K562 (cell line): Measurements from ENCODE around the gene RGS9BP. TPM values are rescaled to one million over a fixed set of nuclear protein-coding genes. Genes with fewer than 3 reads are reported as not detected.
"Not testable (repeated sequence)": the region's sequence is repeated elsewhere in the genome, so short reads cannot be mapped to it uniquely, and the experiment has no call there.

Experiments
- CBX1 ChIP-seq: sonication (generic); IDR thresholded peaks from 2 replicates; pipeline ENCODE4 v1.6.1; 2016; ENCODE audit warnings: antibody characterized with exemption, low read depth, mild to moderate bottlenecking
- FOS ChIP-seq: IDR thresholded peaks from 3 replicates; pipeline ENCODE4 v1.6.1; 2011; ENCODE audit not compliant: insufficient read length; ENCODE audit errors: extremely low read depth
- GTF2F1 ChIP-seq: IDR thresholded peaks from 2 replicates; pipeline ENCODE4 v1.6.1; 2011; ENCODE audit warnings: low read depth, low read length, improper control_type of control experiment
- KDM1A ChIP-seq, 2 experiments: fragments of 450-650 bp; IDR thresholded peaks; 2 replicates each; pipeline ENCODE4 v1.6.1; 2016; ENCODE audit warnings: mild to moderate bottlenecking in 2 of 2
- KDM5B ChIP-seq: fragments of 200-600 bp; sonication (generic); IDR thresholded peaks from 2 replicates; pipeline ENCODE4 v1.6.1; 2012; ENCODE audit warnings: low read depth, mild to moderate bottlenecking, moderate library complexity, low read length, control low read depth, inconsistent platforms; ENCODE audit not compliant: insufficient replicate concordance
- MBD2 ChIP-seq: sonication (generic); IDR thresholded peaks from 2 replicates; pipeline ENCODE4 v1.6.1; 2016; ENCODE audit warnings: low read depth, borderline replicate concordance
- NCOR1 ChIP-seq: fragments of 450-650 bp; IDR thresholded peaks from 2 replicates; pipeline ENCODE4 v1.6.1; 2016; ENCODE audit warnings: mild to moderate bottlenecking, moderate library complexity
- NFYB ChIP-seq: IDR thresholded peaks from 2 replicates; pipeline ENCODE4 v1.6.1; 2011; ENCODE audit warnings: mild to moderate bottlenecking, moderate library complexity; ENCODE audit not compliant: insufficient read length; ENCODE audit errors: extremely low read depth
- NONO ChIP-seq, 2 experiments: fragments of 200-400 bp in 1 of 2; fragments of 450-650 bp in 1 of 2; formaldehyde crosslinking in 1 of 2; IDR thresholded peaks; 2 replicates each; pipeline ENCODE4 v1.6.1; 2017; ENCODE audit warnings: low read depth in 2 of 2, mild to moderate bottlenecking in 2 of 2, moderate library complexity in 2 of 2, low read length in 1 of 2
- SUPT5H ChIP-seq: fragments of 450-650 bp; IDR thresholded peaks from 2 replicates; pipeline ENCODE4 v1.6.1; 2016
- polyA plus RNA-seq, 8 experiments: library from polyadenylated mRNA; depleted of rRNA in 4 of 8; stranded (reverse) in 5 of 8; unstranded in 3 of 8; fragments of >200 nt; fragmentation: Nextera tagmentation in 2 of 8; fragmentation: Illumina TruSeq in 1 of 8; extraction: Ambion mirVana in 2 of 8; extraction: Trizol in 1 of 8; gene quantifications; 2 replicates each; pipeline versions ENCODE4 v1.2.1 to v1.2.3, GENCODE V29; 2011 to 2014; ENCODE audit warnings: inconsistent platforms in 1 of 8, missing spikeins in 1 of 8
- total RNA-seq, 7 experiments: library from RNA; depleted of rRNA in 6 of 7; stranded (reverse); fragments of >200 nt in 6 of 7; fragmentation: Illumina TruSeq in 2 of 7; extraction: Trizol in 2 of 7; gene quantifications; 2 replicates each; pipeline versions ENCODE4 v1.2.1 to v1.2.3, GENCODE V29; 2011 to 2021; ENCODE audit warnings: low replicate concordance in 1 of 7
- TF ChIP-seq, protein P1 (sequence below): sonication (generic); formaldehyde crosslinking; IDR thresholded peaks from 2 replicates; pipeline ENCODE4 v1.8.0; 2022; ENCODE audit warnings: mild to moderate bottlenecking, missing genetic modification reagents
- TF ChIP-seq, protein P2 (sequence below), 2 experiments: IDR thresholded peaks in 1 of 2; conservative IDR thresholded peaks in 1 of 2; 2 replicates each; pipeline ENCODE4 v1.6.1; 2016; ENCODE audit warnings: low read depth in 2 of 2, mild to moderate bottlenecking in 1 of 2, missing compliant biosample characterization in 1 of 2, missing genetic modification characterization in 1 of 2, moderate library complexity in 1 of 2
- TF ChIP-seq, protein P3 (sequence below), 2 experiments: fragments of 450-650 bp in 1 of 2; sonication (generic) in 1 of 2; formaldehyde crosslinking; conservative IDR thresholded peaks; 2 replicates each; pipeline versions ENCODE4 v1.4.0 to v1.8.1; 2020 to 2022; ENCODE audit warnings: mild to moderate bottlenecking in 1 of 2, missing genetic modification reagents in 1 of 2

Gene RGS9BP
- total and polyA plus RNA-seq, 9 of the 15 experiments (the other 6 are each of a cell fraction or from before 2014, with no cell fraction given): 0.03 to 1.3 (median 0.49) TPM

DNA sequence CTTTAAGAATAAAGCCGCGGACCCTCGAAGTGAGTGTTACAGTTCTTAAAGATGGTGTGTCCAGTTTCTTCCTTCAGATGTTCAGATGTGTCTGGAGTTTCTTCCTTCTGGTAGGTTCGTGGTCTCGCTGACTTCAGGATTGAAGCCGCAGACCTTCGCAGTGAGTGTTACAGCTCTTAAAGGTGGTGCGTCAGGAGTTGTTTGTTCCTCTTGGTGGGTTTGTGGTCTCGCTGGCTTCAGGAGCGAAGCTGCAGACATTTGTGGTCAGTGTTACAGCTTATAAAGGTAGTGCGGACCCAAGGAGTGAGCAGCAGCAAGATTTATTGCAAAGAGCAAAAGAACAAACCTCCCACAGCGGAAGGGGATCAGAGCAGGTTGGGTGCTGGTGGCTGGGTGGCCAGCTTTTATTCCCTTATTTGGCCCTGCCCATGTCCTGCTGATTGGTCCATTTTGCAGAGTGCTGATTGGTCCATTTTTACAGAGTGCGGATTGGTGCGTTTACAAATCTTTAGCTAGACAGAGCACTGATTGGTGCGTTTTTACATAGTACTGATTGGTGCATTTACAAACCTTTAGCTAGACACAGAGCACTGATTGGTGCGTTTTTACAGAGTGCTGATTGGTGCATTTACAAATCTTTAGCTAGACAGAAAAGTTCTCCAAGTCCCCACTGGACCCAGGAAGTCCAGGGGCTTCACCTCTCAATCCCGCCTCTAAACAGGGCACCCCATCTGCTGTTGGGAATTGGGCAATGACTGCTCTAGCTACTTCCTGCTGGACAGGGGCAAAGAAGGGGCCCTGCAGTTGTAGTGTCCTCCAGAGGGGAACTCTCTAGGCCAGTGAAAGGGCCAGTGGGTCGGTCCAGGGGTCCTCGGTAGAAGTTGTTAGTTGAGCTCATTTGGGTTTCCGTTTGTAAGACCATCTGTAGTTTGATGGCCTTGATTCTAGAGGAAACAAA lies 17.8 kb downstream of the RGS9BP start (continued):
- TF ChIP-seq SUPT5H (peak; percentile 94), KDM1A (IDR thresholded peaks at IDR 0.05) (peak in 1 of 2 experiments; percentile 52; a peak in 1 of 4 replicates), FOS (peak; percentile 66), MBD2 (peak; percentile 86; the same call in 1 of the 2 replicates), KDM5B (peak; percentile 86), GTF2F1 (0 out of 2 replicates have a peak, but pooled peaks have one; percentile 69), NCOR1 (0 out of 2 replicates have a peak, but pooled peaks have one; percentile 14), NONO (IDR thresholded peaks at IDR 0.05; ENCODE audit: low read depth in 2 of 2, low read length in 1 of 2) (0 out of 4 replicates have a peak, but pooled peaks of 1 of the 2 experiments have one; percentile 41), CBX1 (peak; percentile 45; the same call in 1 of the 2 replicates), NFYB (peak; percentile 96)
- TF ChIP-seq, protein P1, sequence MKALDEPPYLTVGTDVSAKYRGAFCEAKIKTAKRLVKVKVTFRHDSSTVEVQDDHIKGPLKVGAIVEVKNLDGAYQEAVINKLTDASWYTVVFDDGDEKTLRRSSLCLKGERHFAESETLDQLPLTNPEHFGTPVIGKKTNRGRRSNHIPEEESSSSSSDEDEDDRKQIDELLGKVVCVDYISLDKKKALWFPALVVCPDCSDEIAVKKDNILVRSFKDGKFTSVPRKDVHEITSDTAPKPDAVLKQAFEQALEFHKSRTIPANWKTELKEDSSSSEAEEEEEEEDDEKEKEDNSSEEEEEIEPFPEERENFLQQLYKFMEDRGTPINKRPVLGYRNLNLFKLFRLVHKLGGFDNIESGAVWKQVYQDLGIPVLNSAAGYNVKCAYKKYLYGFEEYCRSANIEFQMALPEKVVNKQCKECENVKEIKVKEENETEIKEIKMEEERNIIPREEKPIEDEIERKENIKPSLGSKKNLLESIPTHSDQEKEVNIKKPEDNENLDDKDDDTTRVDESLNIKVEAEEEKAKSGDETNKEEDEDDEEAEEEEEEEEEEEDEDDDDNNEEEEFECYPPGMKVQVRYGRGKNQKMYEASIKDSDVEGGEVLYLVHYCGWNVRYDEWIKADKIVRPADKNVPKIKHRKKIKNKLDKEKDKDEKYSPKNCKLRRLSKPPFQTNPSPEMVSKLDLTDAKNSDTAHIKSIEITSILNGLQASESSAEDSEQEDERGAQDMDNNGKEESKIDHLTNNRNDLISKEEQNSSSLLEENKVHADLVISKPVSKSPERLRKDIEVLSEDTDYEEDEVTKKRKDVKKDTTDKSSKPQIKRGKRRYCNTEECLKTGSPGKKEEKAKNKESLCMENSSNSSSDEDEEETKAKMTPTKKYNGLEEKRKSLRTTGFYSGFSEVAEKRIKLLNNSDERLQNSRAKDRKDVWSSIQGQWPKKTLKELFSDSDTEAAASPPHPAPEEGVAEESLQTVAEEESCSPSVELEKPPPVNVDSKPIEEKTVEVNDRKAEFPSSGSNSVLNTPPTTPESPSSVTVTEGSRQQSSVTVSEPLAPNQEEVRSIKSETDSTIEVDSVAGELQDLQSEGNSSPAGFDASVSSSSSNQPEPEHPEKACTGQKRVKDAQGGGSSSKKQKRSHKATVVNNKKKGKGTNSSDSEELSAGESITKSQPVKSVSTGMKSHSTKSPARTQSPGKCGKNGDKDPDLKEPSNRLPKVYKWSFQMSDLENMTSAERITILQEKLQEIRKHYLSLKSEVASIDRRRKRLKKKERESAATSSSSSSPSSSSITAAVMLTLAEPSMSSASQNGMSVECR (CRISPR knock-in tag): peak; percentile 12
- TF ChIP-seq, protein P2, sequence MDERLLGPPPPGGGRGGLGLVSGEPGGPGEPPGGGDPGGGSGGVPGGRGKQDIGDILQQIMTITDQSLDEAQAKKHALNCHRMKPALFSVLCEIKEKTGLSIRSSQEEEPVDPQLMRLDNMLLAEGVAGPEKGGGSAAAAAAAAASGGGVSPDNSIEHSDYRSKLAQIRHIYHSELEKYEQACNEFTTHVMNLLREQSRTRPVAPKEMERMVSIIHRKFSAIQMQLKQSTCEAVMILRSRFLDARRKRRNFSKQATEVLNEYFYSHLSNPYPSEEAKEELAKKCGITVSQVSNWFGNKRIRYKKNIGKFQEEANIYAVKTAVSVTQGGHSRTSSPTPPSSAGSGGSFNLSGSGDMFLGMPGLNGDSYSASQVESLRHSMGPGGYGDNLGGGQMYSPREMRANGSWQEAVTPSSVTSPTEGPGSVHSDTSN (CRISPR knock-in tag; IDR thresholded peaks at IDR 0.05; ENCODE audit: low read depth): not testable (repeated sequence)
- TF ChIP-seq, protein P2 (tag; conservative IDR thresholded peaks at IDR 0.05; ENCODE audit: low read depth): 0 out of 2 replicates have a peak, but pooled peaks have one; percentile 23
- TF ChIP-seq, protein P3, sequence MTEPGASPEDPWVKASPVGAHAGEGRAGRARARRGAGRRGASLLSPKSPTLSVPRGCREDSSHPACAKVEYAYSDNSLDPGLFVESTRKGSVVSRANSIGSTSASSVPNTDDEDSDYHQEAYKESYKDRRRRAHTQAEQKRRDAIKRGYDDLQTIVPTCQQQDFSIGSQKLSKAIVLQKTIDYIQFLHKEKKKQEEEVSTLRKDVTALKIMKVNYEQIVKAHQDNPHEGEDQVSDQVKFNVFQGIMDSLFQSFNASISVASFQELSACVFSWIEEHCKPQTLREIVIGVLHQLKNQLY (CRISPR knock-in tag; conservative IDR thresholded peaks at IDR 0.05): 0 out of 4 replicates have a peak, but pooled peaks of 1 of the 2 experiments have one; percentile 50
- TF ChIP-seq, all 486 proteins: peak for 50; not testable (repeated sequence) for 436
